ENCODE measurements around the gene RHOA.

DNA sequence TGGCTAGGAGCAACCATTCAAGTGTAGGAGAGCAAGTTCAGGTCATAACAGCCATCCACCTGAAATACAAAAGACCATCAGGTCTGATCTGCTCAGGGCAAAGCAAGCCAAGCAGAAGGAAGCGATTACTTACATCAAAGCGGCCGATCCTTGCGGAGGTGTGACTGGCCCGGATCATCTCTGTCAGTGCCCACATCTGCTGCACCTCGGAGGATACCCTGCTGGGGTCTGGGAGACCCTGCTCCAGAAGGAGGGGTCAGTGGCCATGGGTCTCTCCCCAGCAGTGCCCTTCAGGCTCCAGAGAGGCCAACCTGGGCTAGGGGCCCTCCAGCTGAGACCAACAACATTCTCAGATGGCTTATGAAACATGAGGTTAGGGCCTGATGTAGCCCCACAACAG is 13.0 kb upstream of the RHOA start:
- TF ChIP-seq, protein P1, sequence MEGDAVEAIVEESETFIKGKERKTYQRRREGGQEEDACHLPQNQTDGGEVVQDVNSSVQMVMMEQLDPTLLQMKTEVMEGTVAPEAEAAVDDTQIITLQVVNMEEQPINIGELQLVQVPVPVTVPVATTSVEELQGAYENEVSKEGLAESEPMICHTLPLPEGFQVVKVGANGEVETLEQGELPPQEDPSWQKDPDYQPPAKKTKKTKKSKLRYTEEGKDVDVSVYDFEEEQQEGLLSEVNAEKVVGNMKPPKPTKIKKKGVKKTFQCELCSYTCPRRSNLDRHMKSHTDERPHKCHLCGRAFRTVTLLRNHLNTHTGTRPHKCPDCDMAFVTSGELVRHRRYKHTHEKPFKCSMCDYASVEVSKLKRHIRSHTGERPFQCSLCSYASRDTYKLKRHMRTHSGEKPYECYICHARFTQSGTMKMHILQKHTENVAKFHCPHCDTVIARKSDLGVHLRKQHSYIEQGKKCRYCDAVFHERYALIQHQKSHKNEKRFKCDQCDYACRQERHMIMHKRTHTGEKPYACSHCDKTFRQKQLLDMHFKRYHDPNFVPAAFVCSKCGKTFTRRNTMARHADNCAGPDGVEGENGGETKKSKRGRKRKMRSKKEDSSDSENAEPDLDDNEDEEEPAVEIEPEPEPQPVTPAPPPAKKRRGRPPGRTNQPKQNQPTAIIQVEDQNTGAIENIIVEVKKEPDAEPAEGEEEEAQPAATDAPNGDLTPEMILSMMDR (IDR thresholded peaks at IDR 0.05), result no peak
- no peak for TF ChIP-seq POLR2AphosphoS5 (IDR thresholded peaks at IDR 0.05)
- TF ChIP-seq POLR2A (IDR thresholded peaks at IDR 0.05), result no peak
